SH-SY5Y (cell line): Measurements from ENCODE around the gene KLHDC4.

Experiments
- GATA2 ChIP-seq: IDR thresholded peaks from 2 replicates; pipeline ENCODE4 v1.6.1; 2011; ENCODE audit warnings: mild to moderate bottlenecking, low read depth, low read length
- GATA3 ChIP-seq: IDR thresholded peaks from 2 replicates; pipeline ENCODE4 v1.6.1; 2011; ENCODE audit warnings: low read depth, mild to moderate bottlenecking, low read length, moderate library complexity

DNA sequence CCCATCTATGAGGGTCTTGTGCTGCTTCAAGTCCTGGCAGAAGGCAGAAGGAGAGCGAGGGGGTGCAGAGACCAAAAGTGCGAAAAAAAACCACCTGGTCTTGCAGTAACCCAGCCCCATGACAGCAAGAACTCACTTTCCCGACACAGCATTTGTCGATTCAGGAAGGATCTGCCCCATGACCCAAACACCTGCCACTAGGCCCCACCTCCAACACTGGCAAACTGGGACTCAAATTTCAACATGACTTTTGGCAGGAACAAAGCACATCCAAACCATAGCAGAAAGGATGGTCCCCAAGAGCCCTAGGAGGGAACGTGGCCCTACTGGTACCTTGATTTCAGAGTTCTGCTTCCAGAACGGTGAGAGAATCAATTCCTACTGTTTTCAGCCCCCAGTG, 34.7 kb upstream of the KLHDC4 start:
- TF ChIP-seq GATA2 (no peak), GATA3 (no peak)
